SK-N-SH (cell line): ENCODE measurements around the gene MACROD2. TPM values are rescaled to one million over a fixed set of nuclear protein-coding genes. Genes with fewer than 3 reads are reported as not detected.

Experiments
- CTCF ChIA-PET: fragments of 300-600, 350-600 bp; formaldehyde crosslinking; extraction: SDS; loops from one replicate; lab custom pipeline; 2021; lab: Yijun Ruan, JAX
- POLR2A ChIA-PET: fragments of 350-600 bp; sonication (Branson Sonifier 250); formaldehyde crosslinking; extraction: SDS; loops from one replicate; lab custom pipeline; 2020; ENCODE audit warnings: antibody characterized with exemption, inconsistent platforms; lab: Yijun Ruan, JAX
- DNase-seq: peaks from one replicate; pipeline ENCODE4 v3.0.0; 2012
- H2AFZ ChIP-seq: fragments of 200-600 bp; sonication (generic); 2 replicates; pipeline ENCODE4 v1.8.1; 2016; ENCODE audit warnings: antibody characterized with exemption, mild to moderate bottlenecking, low read depth
- H3F3A ChIP-seq: fragments of 200-600 bp; sonication (generic); replicated peaks from 2 replicates; pipeline ENCODE3; 2016; ENCODE audit warnings: antibody characterized with exemption, mild to moderate bottlenecking; ENCODE audit not compliant: insufficient read depth
- H3K27ac ChIP-seq, 2 experiments: fragments of 200-500 bp in 1 of 2; fragments of 200-600 bp in 1 of 2; sonication (Bioruptor generic) in 1 of 2; sonication (generic), shearing (Covaris generic) in 1 of 2; 2 replicates each; pipeline versions ENCODE4 v1.5.1 to v1.6.1; 2014 to 2016; ENCODE audit warnings: low read depth in 2 of 2, inconsistent platforms in 1 of 2, low read length in 1 of 2, mild to moderate bottlenecking in 1 of 2, mixed read lengths in 1 of 2
- H3K27me3 ChIP-seq: fragments of 200-600 bp; sonication (generic), shearing (Covaris generic); 2 replicates; pipeline ENCODE4 v1.6.1; 2016; ENCODE audit warnings: mixed run types; ENCODE audit not compliant: insufficient read depth
- H3K36me3 ChIP-seq, 2 experiments: fragments of 200-500 bp in 1 of 2; fragments of 200-600 bp in 1 of 2; sonication (Bioruptor generic) in 1 of 2; sonication (generic) in 1 of 2; replicated peaks in 1 of 2; 2 replicates each; pipeline versions ENCODE3 to v1.5.1; 2014 to 2016; ENCODE audit warnings: low read length in 1 of 2, mild to moderate bottlenecking in 1 of 2; ENCODE audit not compliant: insufficient read depth in 2 of 2, control insufficient read depth in 1 of 2
- H3K4me1 ChIP-seq, 2 experiments: fragments of 200-500 bp in 1 of 2; fragments of 200-600 bp in 1 of 2; sonication (Bioruptor generic) in 1 of 2; sonication (generic), shearing (Covaris generic) in 1 of 2; 2 replicates each; pipeline versions ENCODE4 v1.5.1 to v1.6.1; 2014 to 2016; ENCODE audit warnings: low read depth in 1 of 2, low read length in 1 of 2, mixed run types in 1 of 2; ENCODE audit not compliant: insufficient read depth in 2 of 2, control insufficient read depth in 1 of 2
- H3K4me2 ChIP-seq: fragments of 200-600 bp; sonication (generic), shearing (Covaris generic); 2 replicates; pipeline ENCODE4 v1.6.1; 2017; ENCODE audit warnings: mixed run types
- H3K4me3 ChIP-seq, 2 experiments: fragments of 200-500 bp in 1 of 2; fragments of 200-600 bp in 1 of 2; sonication (Bioruptor generic) in 1 of 2; sonication (generic), shearing (Covaris generic) in 1 of 2; 2 replicates each; pipeline versions ENCODE4 v1.5.1 to v1.8.1; 2014 to 2016; ENCODE audit warnings: low read depth in 2 of 2, inconsistent platforms in 1 of 2, low read length in 1 of 2, mild to moderate bottlenecking in 1 of 2, mixed read lengths in 1 of 2, moderate library complexity in 1 of 2
- H3K79me2 ChIP-seq: fragments of 200-600 bp; sonication (generic); 2 replicates; pipeline ENCODE4 v1.8.1; 2017; ENCODE audit warnings: mild to moderate bottlenecking; ENCODE audit not compliant: insufficient read depth
- H3K9ac ChIP-seq: fragments of 200-600 bp; sonication (generic); 2 replicates; pipeline ENCODE4 v1.6.1; 2017; ENCODE audit warnings: mixed run types
- H3K9me2 ChIP-seq: fragments of 200-600 bp; sonication (generic); 2 replicates; pipeline ENCODE4 v1.6.1; 2017; ENCODE audit warnings: mixed run types
- H3K9me3 ChIP-seq: fragments of 200-600 bp; sonication (generic); 2 replicates; pipeline ENCODE4 v1.6.1; 2017; ENCODE audit warnings: mixed run types, mild to moderate bottlenecking, moderate library complexity
- H4K20me1 ChIP-seq: fragments of 200-600 bp; sonication (generic); 2 replicates; pipeline ENCODE4 v1.6.1; 2017; ENCODE audit warnings: mild to moderate bottlenecking, mixed run types; ENCODE audit not compliant: insufficient read depth
- EP300 ChIP-seq, 2 experiments: IDR thresholded peaks; 2 replicates each; pipeline versions ENCODE4 v1.4.0 to v1.6.1; 2012; ENCODE audit warnings: borderline replicate concordance in 1 of 2, low read depth in 1 of 2, low read length in 1 of 2
- FOXM1 ChIP-seq: IDR thresholded peaks from 2 replicates; pipeline ENCODE4 v1.4.0; 2012; ENCODE audit warnings: low read depth, mild to moderate bottlenecking
- GABPA ChIP-seq: IDR thresholded peaks from 2 replicates; pipeline ENCODE4 v1.4.0; 2012; ENCODE audit warnings: low read depth, mild to moderate bottlenecking
- IRF3 ChIP-seq: fragments of 150-350 bp; IDR thresholded peaks from 2 replicates; pipeline ENCODE4 v1.6.1; 2016; ENCODE audit warnings: mild to moderate bottlenecking, low read depth, low read length
- JUND ChIP-seq: IDR thresholded peaks from 2 replicates; pipeline ENCODE4 v1.4.0; 2012
- MEF2A ChIP-seq: IDR thresholded peaks from 2 replicates; pipeline ENCODE4 v1.4.0; 2012; ENCODE audit warnings: low read depth, borderline replicate concordance
- NFIC ChIP-seq: IDR thresholded peaks from 2 replicates; pipeline ENCODE4 v1.4.0; 2012; ENCODE audit warnings: borderline replicate concordance
- NRF1 ChIP-seq: IDR thresholded peaks from 2 replicates; pipeline ENCODE4 v1.6.1; 2012; ENCODE audit warnings: low read depth, mild to moderate bottlenecking, low read length
- POLR2AphosphoS5 ChIP-seq: IDR thresholded peaks from 2 replicates; pipeline ENCODE4 v1.6.1; 2012; ENCODE audit warnings: low read depth, low read length
- RAD21 ChIP-seq: IDR thresholded peaks from 2 replicates; pipeline ENCODE4 v1.6.1; 2012; ENCODE audit warnings: mild to moderate bottlenecking, low read length
- RFX5 ChIP-seq: IDR thresholded peaks from 2 replicates; pipeline ENCODE4 v1.6.1; 2012; ENCODE audit warnings: mild to moderate bottlenecking, improper control_type of control experiment, low read length
- RXRA ChIP-seq: IDR thresholded peaks from 2 replicates; pipeline ENCODE4 v1.4.0; 2012; ENCODE audit warnings: low read depth, mild to moderate bottlenecking, borderline replicate concordance
- SIN3A ChIP-seq: IDR thresholded peaks from 2 replicates; pipeline ENCODE4 v1.6.1; 2012; ENCODE audit warnings: low read depth, mild to moderate bottlenecking, low read length, moderate library complexity, borderline replicate concordance
- TAF1 ChIP-seq: IDR thresholded peaks from 2 replicates; pipeline ENCODE4 v1.6.1; 2012; ENCODE audit warnings: low read depth, mild to moderate bottlenecking, low read length, moderate library complexity, borderline replicate concordance
- TCF12 ChIP-seq: IDR thresholded peaks from 2 replicates; pipeline ENCODE4 v1.4.0; 2012
- YY1 ChIP-seq: IDR thresholded peaks from 2 replicates; pipeline ENCODE4 v1.4.0; 2012; ENCODE audit warnings: low read depth, mild to moderate bottlenecking
- WGBS: methylation state at CpG from one replicate; pipeline ENCODE4 v1.1.6; 2017; ENCODE audit warnings: low lambda C conversion rate; 5-methylcytosine and 5-hydroxymethylcytosine counted together
- polyA plus RNA-seq, 3 experiments: library from polyadenylated mRNA; depleted of rRNA; stranded (reverse); fragments of >200 nt; gene quantifications; 2 replicates each; pipeline ENCODE4 v1.2.3, GENCODE V29; 2012
- TF ChIP-seq, protein P1 (sequence below): fragments of 150-350 bp; IDR thresholded peaks from 2 replicates; pipeline ENCODE4 v1.6.1; 2017; ENCODE audit warnings: antibody characterized with exemption, low read length, low read depth, borderline replicate concordance
- TF ChIP-seq, protein P2 (sequence below): IDR thresholded peaks from 2 replicates; pipeline ENCODE4 v1.4.0; 2012; ENCODE audit warnings: low read depth, borderline replicate concordance
- TF ChIP-seq, protein P3 (sequence below): fragments of 200-600 bp; sonication (generic); IDR thresholded peaks from 2 replicates; pipeline ENCODE4 v1.6.1; 2017; ENCODE audit warnings: antibody characterized with exemption, mild to moderate bottlenecking, moderate library complexity

MACROD2 gene
- polyA plus RNA-seq, 1 of the 3 experiments (the other 2 are of a cell fraction) = 0.33 TPM

DNA sequence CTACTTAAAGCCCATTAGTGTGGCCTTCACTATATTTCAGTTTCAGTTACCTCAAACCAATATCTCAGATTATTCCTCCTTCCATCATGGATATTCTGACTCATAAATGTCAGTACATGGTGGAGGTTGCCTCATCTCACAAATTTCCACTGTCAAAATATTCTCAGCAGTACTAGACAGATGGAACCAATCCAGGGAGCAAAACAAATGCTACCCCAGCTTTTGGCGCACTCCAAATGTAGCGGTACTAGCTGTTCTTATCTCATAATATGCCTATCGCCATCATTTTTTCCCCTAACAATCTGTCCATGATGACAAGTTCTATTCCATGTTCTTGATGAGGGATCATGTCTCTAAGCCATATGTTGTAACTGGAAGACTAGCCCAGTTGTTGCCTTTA is 1551.8 kb downstream of the MACROD2 start:
- TF ChIP-seq IRF3 = no peak
- TF ChIP-seq RXRA = no peak
- no peak for TF ChIP-seq NFIC
- TF ChIP-seq MEF2A = no peak
- TF ChIP-seq TCF12 = no peak
- TF ChIP-seq, protein P1, sequence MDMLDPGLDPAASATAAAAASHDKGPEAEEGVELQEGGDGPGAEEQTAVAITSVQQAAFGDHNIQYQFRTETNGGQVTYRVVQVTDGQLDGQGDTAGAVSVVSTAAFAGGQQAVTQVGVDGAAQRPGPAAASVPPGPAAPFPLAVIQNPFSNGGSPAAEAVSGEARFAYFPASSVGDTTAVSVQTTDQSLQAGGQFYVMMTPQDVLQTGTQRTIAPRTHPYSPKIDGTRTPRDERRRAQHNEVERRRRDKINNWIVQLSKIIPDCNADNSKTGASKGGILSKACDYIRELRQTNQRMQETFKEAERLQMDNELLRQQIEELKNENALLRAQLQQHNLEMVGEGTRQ = no peak
- no peak for TF ChIP-seq RAD21
- Histone ChIP-seq H3K9me2 (no peaks in the 10 kb centered on the region), H3K27me3 (no peaks in the 10 kb centered on the region), H3K79me2 (no peaks in the 10 kb centered on the region), H3K9me3 (no peaks in the 10 kb centered on the region), H3K4me2 (no peak overlapping the region), H3K27ac (no peak overlapping the region), H3K4me3 (no peak overlapping the region), H4K20me1 (no peaks in the 10 kb centered on the region), H3K4me1 (no peaks in the 10 kb centered on the region), H3K9ac (no peak overlapping the region), H3F3A (no peaks in the 10 kb centered on the region), H2AFZ (no peak overlapping the region), H3K36me3 (no peaks in the 10 kb centered on the region)
- ChIA-PET CTCF (no interaction called here), POLR2A (no interaction called here)
- no peak for DNase-seq
- WGBS = 86% methylated on average over 3 of the region's 3 CpGs

- no peak overlapping the region for H2AFZ ChIP-seq
- TF ChIP-seq MEF2A = no peak
- no peak for TF ChIP-seq YY1
- TF ChIP-seq JUND = no peak
- no peak for TF ChIP-seq GABPA
- TF ChIP-seq RFX5 = no peak
- TF ChIP-seq TAF1 = no peak
- TF ChIP-seq EP300 (IDR thresholded peaks at IDR 0.05; ENCODE audit: borderline replicate concordance in 1 of 2, low read depth in 1 of 2, low read length in 1 of 2) = no peak
- TF ChIP-seq POLR2AphosphoS5 = no peak
- TF ChIP-seq, protein P2, sequence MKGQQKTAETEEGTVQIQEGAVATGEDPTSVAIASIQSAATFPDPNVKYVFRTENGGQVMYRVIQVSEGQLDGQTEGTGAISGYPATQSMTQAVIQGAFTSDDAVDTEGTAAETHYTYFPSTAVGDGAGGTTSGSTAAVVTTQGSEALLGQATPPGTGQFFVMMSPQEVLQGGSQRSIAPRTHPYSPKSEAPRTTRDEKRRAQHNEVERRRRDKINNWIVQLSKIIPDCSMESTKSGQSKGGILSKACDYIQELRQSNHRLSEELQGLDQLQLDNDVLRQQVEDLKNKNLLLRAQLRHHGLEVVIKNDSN = no peak
- no peak for TF ChIP-seq RXRA
- no peak for TF ChIP-seq NFIC
- TF ChIP-seq NRF1 = no peak
- TF ChIP-seq, protein P3, sequence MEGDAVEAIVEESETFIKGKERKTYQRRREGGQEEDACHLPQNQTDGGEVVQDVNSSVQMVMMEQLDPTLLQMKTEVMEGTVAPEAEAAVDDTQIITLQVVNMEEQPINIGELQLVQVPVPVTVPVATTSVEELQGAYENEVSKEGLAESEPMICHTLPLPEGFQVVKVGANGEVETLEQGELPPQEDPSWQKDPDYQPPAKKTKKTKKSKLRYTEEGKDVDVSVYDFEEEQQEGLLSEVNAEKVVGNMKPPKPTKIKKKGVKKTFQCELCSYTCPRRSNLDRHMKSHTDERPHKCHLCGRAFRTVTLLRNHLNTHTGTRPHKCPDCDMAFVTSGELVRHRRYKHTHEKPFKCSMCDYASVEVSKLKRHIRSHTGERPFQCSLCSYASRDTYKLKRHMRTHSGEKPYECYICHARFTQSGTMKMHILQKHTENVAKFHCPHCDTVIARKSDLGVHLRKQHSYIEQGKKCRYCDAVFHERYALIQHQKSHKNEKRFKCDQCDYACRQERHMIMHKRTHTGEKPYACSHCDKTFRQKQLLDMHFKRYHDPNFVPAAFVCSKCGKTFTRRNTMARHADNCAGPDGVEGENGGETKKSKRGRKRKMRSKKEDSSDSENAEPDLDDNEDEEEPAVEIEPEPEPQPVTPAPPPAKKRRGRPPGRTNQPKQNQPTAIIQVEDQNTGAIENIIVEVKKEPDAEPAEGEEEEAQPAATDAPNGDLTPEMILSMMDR = no peak
- no peak for TF ChIP-seq SIN3A
- TF ChIP-seq FOXM1 = no peak
- H3K79me2 ChIP-seq = no peaks in the 10 kb centered on the region
- H3K9me3 ChIP-seq = no peaks in the 10 kb centered on the region
- H3K4me1 ChIP-seq = no peaks in the 10 kb centered on the region
- no peak overlapping the region for H3K27ac ChIP-seq
- no peak overlapping the region for H3K4me2 ChIP-seq
- H3K9ac ChIP-seq = no peak overlapping the region
- H3F3A ChIP-seq = no peaks in the 10 kb centered on the region
- CTCF ChIA-PET = no interaction called here
- H3K36me3 ChIP-seq = no peaks in the 10 kb centered on the region
- DNase-seq = no peak
- no peaks in the 10 kb centered on the region for H4K20me1 ChIP-seq
- no peaks in the 10 kb centered on the region for H3K9me2 ChIP-seq
- H3K27me3 ChIP-seq = no peaks in the 10 kb centered on the region
- no peak overlapping the region for H3K4me3 ChIP-seq
- POLR2A ChIA-PET = no interaction called here
- 29% methylated on average over 2 of the region's 2 CpGs for WGBS
These were observed 1555.0 kb downstream of the MACROD2 start for GRCh38 chr20:15550116-15550870.
